ENCODE measurements around the gene SERGEF. TPM values are rescaled to one million over a fixed set of nuclear protein-coding genes. Genes with fewer than 3 reads are reported as not detected.

SERGEF gene
- total and polyA plus RNA-seq, 10 of the 15 experiments (the other 5 are each of a cell fraction or from before 2014, with no cell fraction given): 14.6 to 27.8 (median 22.4) TPM

GRCh38 chr11:17894929-17895658 is 117.8 kb downstream of the SERGEF start:
- ATAC-seq: no peak
- POLR2A ChIA-PET: no interaction called here
- CTCF ChIA-PET: interaction anchor here (0.9 to 1.7 kb wide), 2 partner anchors 11 to 33 kb away, joined by 3 to 4 read pairs; no protein-coding TSS in a partner anchor
- WGBS (ENCODE audit: insufficient coverage, insufficient replicate concordance, low lambda C conversion rate, missing lambda C conversion rate): over 99% methylated on average over 5 of the region's 5 CpGs
- no peak for FAIRE-seq
- intact Hi-C loops (cut with micrococcal nuclease; ENCODE audit: unreplicated experiment): no loop called here
- Histone ChIP-seq H3K27ac (ENCODE audit: control insufficient read depth, insufficient read depth) (no peak overlapping the region), H3K79me2 (ENCODE audit: control insufficient read depth, insufficient read depth, low read length) (no peaks in the 10 kb centered on the region), H2AFZ (ENCODE audit: control insufficient read depth, low read depth, low read length) (no peak overlapping the region), H3K4me2 (ENCODE audit: control insufficient read depth, insufficient read depth) (no peak overlapping the region), H3K4me3 (no peak overlapping the region), H3K27me3 (replicated peaks in 1 of 2; ENCODE audit: control insufficient read depth in 2 of 2, insufficient read depth in 2 of 2, low read length in 1 of 2) (no peaks in the 10 kb centered on the region), H3K4me1 (ENCODE audit: control insufficient read depth, insufficient read depth, low read length) (no peaks in the 10 kb centered on the region), H4K20me1 (ENCODE audit: control insufficient read depth, insufficient read depth) (no peaks in the 10 kb centered on the region), H3K9ac (ENCODE audit: control insufficient read depth, insufficient read depth, low read length) (no peak overlapping the region), H3K9me3 (replicated peaks; ENCODE audit: control insufficient read depth, insufficient read depth, low read length) (no peaks in the 10 kb centered on the region), H3K36me3 (ENCODE audit: control insufficient read depth in 2 of 2, insufficient read depth in 2 of 2, low read length in 1 of 2) (peaks cover 0 to 1% of the 10 kb centered on the region in 2 experiments; a peak in 2 of 4 replicates)
- BruUV-seq (replicated peaks): no TSS peak
- in situ Hi-C loops (cut with MboI): no loop called here
- no peak for DNase-seq (ENCODE audit: low read depth, low spot score)
- SMC1A ChIA-PET (ENCODE audit: uncharacterized antibody, unreplicated experiment): no interaction called here
- TF ChIP-seq ZBED1 (IDR thresholded peaks at IDR 0.05; ENCODE audit: borderline replicate concordance) (no peak), ZBTB11 (CRISPR knock-in tag; IDR thresholded peaks at IDR 0.05) (no peak), USF2 (IDR thresholded peaks at IDR 0.05; ENCODE audit: borderline replicate concordance, low read depth, low read length) (no peak), MXI1 (IDR thresholded peaks at IDR 0.05; ENCODE audit: low read depth, low read length) (no peak), ZNF274 (IDR thresholded peaks at IDR 0.05; ENCODE audit: insufficient read depth, insufficient read length) (no peak)
- RAD21 ChIA-PET (ENCODE audit: unreplicated experiment): no interaction called here
